HEK293 (cell line): ENCODE data around the gene EIF5A.

Experiments used
- CTCF ChIA-PET: fragments of 350-600 bp; formaldehyde crosslinking; extraction: SDS; loops from one replicate; lab custom pipeline; 2021; ENCODE audit warnings: antibody characterized with exemption; lab: Yijun Ruan, JAX
- POLR2A ChIA-PET: fragments of 300-600 bp; formaldehyde crosslinking; extraction: SDS; loops from one replicate; lab custom pipeline; 2020; ENCODE audit warnings: antibody characterized with exemption, inconsistent platforms; lab: Yijun Ruan, JAX
- H3K27ac ChIP-seq: fragments of 200-500 bp; sonication (Bioruptor generic); 2 replicates; pipeline ENCODE4 v1.5.1; 2014; ENCODE audit warnings: low read depth, low read length, control low read depth, inconsistent platforms; ENCODE audit errors: extremely low read depth
- H3K36me3 ChIP-seq, 2 experiments: fragments of 200-500 bp in 1 of 2; sonication (Bioruptor generic) in 1 of 2; 1 replicate in 1 of 2; 2 replicates in 1 of 2; pipeline ENCODE4 v1.5.1; 2014 to 2017; ENCODE audit warnings: inconsistent platforms in 2 of 2, low read length in 2 of 2; ENCODE audit not compliant: control insufficient read depth in 2 of 2, insufficient read depth in 1 of 2
- H3K4me1 ChIP-seq: fragments of 200-500 bp; sonication (Bioruptor generic); 2 replicates; pipeline ENCODE4 v1.5.1; 2014; ENCODE audit warnings: mild to moderate bottlenecking, low read length, inconsistent platforms; ENCODE audit not compliant: control insufficient read depth, insufficient read depth
- H3K4me3 ChIP-seq: 2 replicates; pipeline ENCODE4 v1.5.1; 2011; ENCODE audit warnings: low read depth, mild to moderate bottlenecking, control low read depth, low read length, moderate library complexity
- H3K9me3 ChIP-seq: fragments of 200-500 bp; sonication (Bioruptor generic); 2 replicates; pipeline ENCODE4 v1.5.1; 2014; ENCODE audit warnings: low read depth, low read length, inconsistent platforms; ENCODE audit not compliant: control insufficient read depth, insufficient read depth
- EGR2 ChIP-seq: fragments of 450-650 bp; formaldehyde crosslinking; IDR thresholded peaks from 2 replicates; pipeline ENCODE4 v1.5.1; 2016; ENCODE audit warnings: low read depth, missing biosample characterization, missing genetic modification characterization
- GLIS2 ChIP-seq: fragments of 450-650 bp; formaldehyde crosslinking; IDR thresholded peaks from 2 replicates; pipeline ENCODE4 v1.5.1; 2016; ENCODE audit warnings: missing biosample characterization, missing genetic modification characterization
- IKZF3 ChIP-seq: fragments of 450-650 bp; IDR thresholded peaks from 2 replicates; pipeline ENCODE4 v1.5.0; 2018; ENCODE audit warnings: missing biosample characterization, mild to moderate bottlenecking, missing genetic modification characterization, moderate library complexity
- KLF16 ChIP-seq: fragments of 450-650 bp; formaldehyde crosslinking; IDR thresholded peaks from 2 replicates; pipeline ENCODE4 v1.5.1; 2017; ENCODE audit warnings: missing biosample characterization, missing genetic modification characterization
- KLF17 ChIP-seq: fragments of 450-650 bp; formaldehyde crosslinking; IDR thresholded peaks from 2 replicates; pipeline ENCODE4 v1.5.1; 2016; ENCODE audit warnings: missing biosample characterization, missing genetic modification characterization
- KLF7 ChIP-seq: fragments of 450-650 bp; formaldehyde crosslinking; IDR thresholded peaks from 2 replicates; pipeline ENCODE4 v1.5.1; 2016; ENCODE audit warnings: missing biosample characterization, missing genetic modification characterization, borderline replicate concordance
- MYNN ChIP-seq: fragments of 450-650 bp; formaldehyde crosslinking; IDR thresholded peaks from 2 replicates; pipeline ENCODE4 v1.5.1; 2016; ENCODE audit warnings: missing biosample characterization, missing genetic modification characterization, borderline replicate concordance
- REPIN1 ChIP-seq: fragments of 450-650 bp; formaldehyde crosslinking; IDR thresholded peaks from 2 replicates; pipeline ENCODE4 v1.5.1; 2017; ENCODE audit warnings: missing biosample characterization, missing genetic modification characterization, low read depth
- SP2 ChIP-seq: fragments of 450-650 bp; formaldehyde crosslinking; IDR thresholded peaks from 2 replicates; pipeline ENCODE4 v1.5.1; 2016; ENCODE audit warnings: missing biosample characterization, missing genetic modification characterization
- ZBTB11 ChIP-seq: fragments of 450-650 bp; formaldehyde crosslinking; conservative IDR thresholded peaks from 2 replicates; pipeline ENCODE4 v1.5.1; 2016; ENCODE audit warnings: low read depth, missing biosample characterization, missing genetic modification characterization
- ZBTB6 ChIP-seq: fragments of 450-650 bp; formaldehyde crosslinking; IDR thresholded peaks from 2 replicates; pipeline ENCODE4 v1.5.1; 2017; ENCODE audit warnings: missing biosample characterization, missing genetic modification characterization
- ZFP69B ChIP-seq: fragments of 450-650 bp; formaldehyde crosslinking; IDR thresholded peaks from 2 replicates; pipeline ENCODE4 v1.5.1; 2016; ENCODE audit warnings: missing biosample characterization, missing genetic modification characterization
- ZNF114 ChIP-seq: fragments of 450-650 bp; formaldehyde crosslinking; IDR thresholded peaks from 2 replicates; pipeline ENCODE4 v1.5.0; 2017; ENCODE audit warnings: missing biosample characterization, missing genetic modification characterization
- ZNF266 ChIP-seq: fragments of 450-650 bp; formaldehyde crosslinking; IDR thresholded peaks from 2 replicates; pipeline ENCODE4 v1.5.1; 2016; ENCODE audit warnings: missing biosample characterization, missing genetic modification characterization, low read depth
- ZNF274 ChIP-seq, 2 experiments: fragments of 200-500 bp in 1 of 2; fragments of 450-650 bp in 1 of 2; sonication (Bioruptor generic) in 1 of 2; formaldehyde crosslinking in 1 of 2; IDR thresholded peaks; 2 replicates each; pipeline versions ENCODE4 v1.5.1 to v1.6.1; 2014 to 2016; ENCODE audit warnings: borderline replicate concordance in 1 of 2, inconsistent platforms in 1 of 2, low read length in 1 of 2, missing biosample characterization in 1 of 2, missing genetic modification characterization in 1 of 2
- ZNF324 ChIP-seq: fragments of 450-650 bp; formaldehyde crosslinking; IDR thresholded peaks from 2 replicates; pipeline ENCODE4 v1.5.1; 2016; ENCODE audit warnings: missing biosample characterization, missing genetic modification characterization
- ZNF341 ChIP-seq: fragments of 450-650 bp; formaldehyde crosslinking; IDR thresholded peaks from 2 replicates; pipeline ENCODE4; 2016; ENCODE audit warnings: low read depth, missing biosample characterization, missing genetic modification characterization
- ZNF37A ChIP-seq: fragments of 450-650 bp; IDR thresholded peaks from 2 replicates; pipeline ENCODE4 v1.5.1; 2018; ENCODE audit warnings: missing biosample characterization, missing genetic modification characterization
- ZNF423 ChIP-seq: fragments of 450-650 bp; formaldehyde crosslinking; IDR thresholded peaks from 2 replicates; pipeline ENCODE4 v1.5.1; 2016; ENCODE audit warnings: missing biosample characterization, missing genetic modification characterization
- ZNF449 ChIP-seq: fragments of 450-650 bp; formaldehyde crosslinking; IDR thresholded peaks from 2 replicates; pipeline ENCODE4 v1.5.1; 2017; ENCODE audit warnings: missing biosample characterization, mild to moderate bottlenecking, missing genetic modification characterization, moderate library complexity
- ZNF571 ChIP-seq: fragments of 450-650 bp; formaldehyde crosslinking; IDR thresholded peaks from 2 replicates; pipeline ENCODE4 v1.5.0; 2017; ENCODE audit warnings: missing biosample characterization, missing genetic modification characterization
- ZNF660 ChIP-seq: fragments of 450-650 bp; IDR thresholded peaks from 2 replicates; pipeline ENCODE4 v1.5.1; 2018; ENCODE audit warnings: missing biosample characterization, mild to moderate bottlenecking, missing genetic modification characterization
- ZNF701 ChIP-seq: fragments of 450-650 bp; formaldehyde crosslinking; IDR thresholded peaks from 2 replicates; pipeline ENCODE4 v1.5.1; 2016; ENCODE audit warnings: missing biosample characterization, missing genetic modification characterization
- ZNF792 ChIP-seq: fragments of 450-650 bp; formaldehyde crosslinking; IDR thresholded peaks from 2 replicates; pipeline ENCODE4 v1.5.1; 2016; ENCODE audit warnings: missing biosample characterization, missing genetic modification characterization
- ZSCAN5A ChIP-seq: fragments of 450-650 bp; formaldehyde crosslinking; IDR thresholded peaks from 2 replicates; pipeline ENCODE4 v1.5.1; 2016; ENCODE audit warnings: missing biosample characterization, missing genetic modification characterization

The EIF5A gene

GRCh38 chr17:7348478-7349242 lies 41.2 kb downstream of the EIF5A start (continued):
- TF ChIP-seq SP2 (tag by site-specific recombination) (no peak), ZNF571 (tag by site-specific recombination) (no peak), ZNF274 (IDR thresholded peaks at IDR 0.05; ENCODE audit: low read length) (no peak), ZNF274 (tag by site-specific recombination; IDR thresholded peaks at IDR 0.05; ENCODE audit: borderline replicate concordance) (no peak)

- peak within 1 kb of the TSS; percentile 90 for H3K27ac ChIP-seq
- ChIA-PET POLR2A (interaction anchor here (0.6 to 2.1 kb wide), 6 partner anchors 10 to 336 kb away, joined by 3 to 11 read pairs (median 5); partner anchors contain the start of genes POLR2A, TMEM256, TP53 and WRAP53), CTCF (interaction anchor here (0.6 to 3.5 kb wide), 5 partner anchors 9 to 366 kb away, joined by 3 to 14 read pairs (median 4); partner anchors contain the start of genes DNAH2 and SENP3)
- no peaks in the 10 kb centered on the region for H3K9me3 ChIP-seq
- H3K4me3 ChIP-seq: peak within 1 kb of the TSS; percentile 70
- H3K36me3 ChIP-seq: no peaks in the 10 kb centered on the region
- H3K4me1 ChIP-seq: peaks cover 14% of the 10 kb centered on the region
- TF ChIP-seq SP2 (tag by site-specific recombination) (peak; percentile 82), ZNF449 (tag by site-specific recombination) (no peak; the same call in 1 of the 2 replicates), ZBTB11 (tag by site-specific recombination) (peak; percentile 28; the same call in 1 of the 2 replicates), ZNF266 (tag by site-specific recombination) (no peak), EGR2 (tag by site-specific recombination) (peak; percentile 93), IKZF3 (tag by site-specific recombination) (peak; percentile 97), MYNN (tag by site-specific recombination) (no peak), KLF16 (tag by site-specific recombination) (peak; percentile 83), KLF17 (tag by site-specific recombination) (peak; percentile 48; the same call in 1 of the 2 replicates), ZNF423 (tag by site-specific recombination) (peak; percentile 91), ZNF792 (tag by site-specific recombination) (no peak), ZSCAN5A (tag by site-specific recombination) (0 out of 2 replicates have a peak, but pooled peaks have one; percentile 24), ZNF114 (tag by site-specific recombination) (no peak), ZBTB6 (peak; percentile 78), GLIS2 (peak; percentile 85), ZNF701 (tag by site-specific recombination) (no peak), ZNF324 (tag by site-specific recombination) (no peak; the same call in 1 of the 2 replicates), ZNF341 (no peak), ZFP69B (tag by site-specific recombination) (peak; percentile 73), ZNF660 (no peak), KLF7 (tag by site-specific recombination) (peak; percentile 63; the same call in 1 of the 2 replicates), ZNF37A (tag by site-specific recombination) (no peak), REPIN1 (no peak)
Observed at GRCh38 chr17:7351665-7352502, 44.5 kb downstream of the EIF5A start, which contains the start of gene KCTD11. KCTD11 (plus strand) TSS chr17:7352162.
